Fibroblast of peridontal ligament (primary cell): ENCODE results near the gene USH2A.

ENCODE experiments used
- DNase-seq: peaks from one replicate; pipeline ENCODE4 v3.0.0-alpha.2; 2010; ENCODE audit errors: extremely low read depth

USH2A gene

DNA sequence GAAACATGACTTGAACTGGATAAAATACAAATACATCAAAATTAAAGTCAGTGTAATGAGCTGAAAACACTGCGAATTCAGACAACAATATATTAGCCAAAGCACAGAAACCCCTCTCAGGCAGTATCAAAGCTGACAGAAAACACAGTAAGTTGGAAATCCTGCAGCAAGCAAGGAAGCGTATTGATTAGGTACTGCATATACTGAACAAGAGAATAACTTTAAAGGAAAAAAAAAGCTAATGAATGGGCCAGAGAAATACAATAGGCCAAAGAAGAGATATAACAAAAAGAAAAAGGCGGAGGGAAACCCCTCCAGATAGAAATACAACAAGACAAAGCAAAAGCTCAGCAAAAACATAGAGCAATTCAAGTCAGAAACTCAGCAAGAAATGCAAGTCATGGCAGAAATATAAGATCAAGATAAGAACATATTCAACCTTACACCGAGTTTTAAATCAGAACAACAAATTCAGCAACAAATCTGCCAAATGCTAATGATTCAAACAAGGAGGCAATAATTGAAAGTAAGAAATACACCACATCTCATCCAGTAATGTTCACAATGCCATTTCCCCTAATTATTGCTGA lies 299.0 kb downstream of the USH2A start:
- DNase-seq = no peak

DNA sequence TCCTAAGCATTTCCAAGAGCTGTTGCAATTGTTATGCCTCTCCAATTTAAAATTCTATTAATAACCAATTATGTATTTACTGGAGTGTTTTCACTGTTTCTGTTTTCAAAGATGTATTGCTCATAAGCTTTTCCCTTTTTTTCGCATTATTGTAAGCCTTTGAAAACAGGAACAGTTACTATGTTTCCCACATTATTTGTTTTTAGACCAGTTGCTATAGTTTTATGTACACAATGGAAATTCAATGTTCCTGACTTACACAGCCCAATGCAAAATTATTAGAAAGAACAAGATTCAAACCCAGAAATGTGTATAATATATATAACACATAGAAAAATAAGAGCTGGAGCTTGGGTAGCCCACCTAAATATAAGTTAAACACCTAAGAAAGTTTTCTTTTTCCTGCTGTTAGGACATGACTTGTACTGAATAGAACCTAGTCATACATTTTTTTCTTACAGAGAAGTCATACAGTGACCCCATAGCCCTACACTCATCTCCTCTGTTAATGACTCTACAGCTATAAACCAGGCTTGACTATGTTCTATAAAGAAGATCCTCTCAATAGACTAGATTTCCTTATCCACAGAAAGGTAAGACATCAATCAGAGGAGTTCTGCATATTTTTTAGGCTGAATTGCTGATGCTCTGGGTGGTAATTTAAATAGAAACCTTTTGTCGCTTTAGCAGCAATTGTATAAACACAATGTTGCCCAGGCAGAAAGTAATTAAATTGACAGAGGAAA lies 299.6 kb downstream of the USH2A start:
- DNase-seq = no peak

DNA sequence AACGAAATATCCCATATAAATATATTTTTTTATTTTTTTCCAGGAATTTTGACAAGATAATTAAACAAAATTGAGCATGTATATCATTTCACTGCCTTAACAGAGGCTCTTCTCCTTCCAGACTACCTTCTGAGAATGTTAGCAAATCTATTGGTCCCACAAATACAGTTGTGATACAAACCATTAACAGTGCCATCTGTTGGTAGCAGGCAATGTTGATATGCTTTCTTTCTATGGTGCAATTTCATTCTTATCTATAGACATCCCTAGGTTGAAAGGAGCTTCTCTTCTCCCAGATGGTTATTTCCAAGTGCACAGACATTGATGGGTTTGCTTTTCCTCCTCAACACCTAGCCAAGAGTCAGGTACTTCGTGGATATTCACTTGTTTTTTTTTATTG lies 303.6 kb downstream of the USH2A start:
- DNase-seq = peak; percentile 39

DNA sequence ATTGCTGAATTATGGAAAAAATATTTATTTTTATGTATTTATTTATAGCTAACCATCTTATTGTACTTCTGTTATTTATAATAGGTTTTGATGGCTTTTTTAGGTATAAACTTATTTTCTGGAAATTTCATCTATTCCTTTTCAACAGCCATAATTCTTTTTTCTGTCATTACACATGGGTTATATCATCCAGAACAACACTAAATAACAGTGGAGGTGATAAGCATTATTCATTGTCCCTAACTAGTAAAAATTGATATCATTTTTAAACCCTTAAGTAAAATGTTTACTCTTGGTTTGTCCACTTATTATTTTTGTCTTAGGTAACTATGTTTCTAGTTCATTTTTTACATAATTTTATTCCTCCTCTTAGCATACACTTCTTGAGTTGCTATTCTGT lies 309.1 kb downstream of the USH2A start:
- DNase-seq = no peak

DNA sequence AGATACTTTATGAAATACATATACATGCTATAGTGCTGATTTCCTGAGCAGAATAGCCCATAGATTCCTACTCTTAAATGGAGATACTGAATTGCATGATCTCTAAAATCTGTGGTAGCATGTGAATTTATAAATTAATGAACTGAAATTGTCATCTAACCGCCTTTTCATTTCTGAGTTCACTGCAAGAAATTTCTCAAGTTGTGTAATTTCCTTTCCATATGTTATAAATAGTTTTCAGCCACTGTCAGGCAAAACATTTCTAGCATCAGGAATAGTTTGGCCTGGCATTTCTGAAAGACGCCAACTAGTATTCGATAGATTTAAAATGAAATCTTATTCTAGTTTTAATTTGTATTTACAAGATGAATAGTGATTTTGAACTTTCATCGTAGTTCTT lies 310.1 kb downstream of the USH2A start:
- no peak for DNase-seq

DNA sequence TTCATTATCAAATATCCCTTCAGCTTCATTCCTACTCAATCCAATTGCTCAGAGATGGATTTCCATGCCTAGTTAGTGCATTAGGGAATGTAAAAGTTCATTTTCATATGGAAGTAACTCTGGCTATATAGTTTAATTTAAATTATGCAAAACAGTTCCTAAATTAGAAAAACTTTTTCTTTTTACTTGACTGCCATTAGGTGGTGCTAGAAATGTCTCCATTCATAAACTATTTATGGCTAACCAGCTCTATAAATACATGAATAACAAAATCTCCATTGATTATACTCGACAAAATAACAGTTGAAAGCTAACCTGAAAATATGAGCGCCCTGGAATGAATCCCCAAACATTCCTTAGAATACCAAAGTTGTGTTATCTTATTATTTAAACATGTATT lies 311.4 kb downstream of the USH2A start:
- DNase-seq = no peak

DNA sequence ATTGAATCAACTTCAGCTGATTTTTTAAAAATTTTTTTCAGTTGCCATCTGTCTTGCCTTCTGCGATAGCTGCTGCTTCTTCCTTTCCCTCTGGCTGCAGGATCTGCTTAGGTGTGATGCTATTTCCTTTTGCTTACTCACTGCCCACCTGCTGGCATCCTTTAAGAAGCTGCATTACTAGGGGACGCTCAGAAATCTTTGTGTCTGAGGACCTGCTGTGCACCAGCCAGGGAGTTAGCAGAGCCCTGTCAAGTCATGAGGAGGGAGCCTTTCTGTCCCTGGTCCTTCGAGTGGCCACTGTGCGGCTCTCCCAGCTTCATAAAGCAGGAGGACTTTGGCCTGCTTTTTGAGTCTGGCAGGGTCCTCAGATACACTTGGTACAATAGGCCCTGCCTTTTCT lies 327.8 kb downstream of the USH2A start:
- no peak for DNase-seq

DNA sequence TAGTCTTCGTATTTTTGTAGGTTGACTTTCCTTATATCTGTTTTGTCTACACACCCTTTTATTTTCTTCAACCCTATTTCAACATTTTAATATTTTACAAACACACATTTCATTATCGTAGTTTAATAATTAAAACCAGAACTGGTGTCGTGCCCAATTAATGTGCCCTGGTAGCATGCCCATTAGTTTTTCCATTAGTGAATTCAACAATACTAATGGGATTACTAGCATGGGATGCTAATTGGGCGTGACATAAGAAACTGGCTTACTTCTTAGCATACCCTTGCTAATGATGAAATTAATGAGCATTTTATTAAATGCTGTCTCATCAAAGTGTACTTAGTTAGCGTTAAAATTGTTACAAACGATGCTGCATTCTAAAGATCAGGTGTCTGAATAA lies 332.7 kb downstream of the USH2A start:
- DNase-seq = no peak

DNA sequence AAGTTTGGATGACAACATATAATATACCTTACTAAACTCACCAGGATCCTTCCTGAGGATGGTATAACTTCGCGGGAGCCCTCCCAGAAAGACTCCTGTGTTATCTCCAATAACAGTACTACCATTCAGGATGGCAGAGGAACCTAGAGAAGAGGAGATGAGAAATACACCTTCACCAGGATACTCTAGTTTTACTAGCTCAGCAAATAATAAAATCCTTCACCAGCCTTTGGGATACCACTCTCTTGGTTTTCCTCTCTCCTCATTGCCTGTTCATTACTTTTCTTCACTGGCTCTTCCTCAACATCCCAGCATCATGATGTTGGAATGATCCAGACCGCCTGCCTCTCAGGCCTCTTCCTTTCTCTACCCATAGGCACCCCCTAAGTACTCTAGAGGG lies 336.6 kb downstream of the USH2A start:
- no peak for DNase-seq

DNA sequence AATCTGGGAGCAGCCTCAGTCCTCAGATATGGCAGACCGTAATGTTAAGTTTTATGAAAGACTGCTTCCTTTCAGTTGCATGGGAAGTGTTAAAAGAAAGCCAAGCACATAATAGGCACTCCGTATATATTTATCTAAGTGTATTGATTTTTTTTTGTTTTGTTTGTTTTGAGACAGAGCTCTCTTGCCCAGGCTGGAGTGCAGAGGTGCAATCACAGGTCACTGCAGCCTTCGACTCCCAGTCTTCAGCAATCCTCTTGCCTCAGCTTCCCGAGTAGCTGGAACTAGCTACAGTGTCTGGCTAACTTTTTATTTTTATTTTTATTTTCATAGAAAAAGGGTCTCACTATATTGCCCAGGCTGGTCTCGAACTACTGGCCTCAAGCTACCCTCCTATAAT lies 341.8 kb downstream of the USH2A start:
- DNase-seq = no peak

DNA sequence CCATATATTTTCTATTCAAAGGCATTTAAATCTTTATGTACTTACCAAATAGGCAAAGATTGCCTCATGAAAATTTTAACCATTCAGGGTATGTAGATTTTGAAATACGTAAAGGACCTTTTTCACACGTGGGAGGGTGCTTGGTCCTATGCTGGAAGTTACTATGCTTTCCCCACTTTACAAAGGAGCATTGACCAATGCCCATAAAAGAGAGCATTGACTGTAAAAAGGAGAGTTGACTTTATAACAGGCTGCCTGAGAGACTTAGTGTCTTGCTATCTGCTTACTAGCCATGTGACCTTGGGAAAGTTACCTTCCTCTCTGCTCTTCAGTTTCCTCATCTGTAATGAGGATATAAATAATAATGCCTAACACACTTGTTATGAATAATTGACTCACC lies 346.5 kb downstream of the USH2A start:
- no peak for DNase-seq

DNA sequence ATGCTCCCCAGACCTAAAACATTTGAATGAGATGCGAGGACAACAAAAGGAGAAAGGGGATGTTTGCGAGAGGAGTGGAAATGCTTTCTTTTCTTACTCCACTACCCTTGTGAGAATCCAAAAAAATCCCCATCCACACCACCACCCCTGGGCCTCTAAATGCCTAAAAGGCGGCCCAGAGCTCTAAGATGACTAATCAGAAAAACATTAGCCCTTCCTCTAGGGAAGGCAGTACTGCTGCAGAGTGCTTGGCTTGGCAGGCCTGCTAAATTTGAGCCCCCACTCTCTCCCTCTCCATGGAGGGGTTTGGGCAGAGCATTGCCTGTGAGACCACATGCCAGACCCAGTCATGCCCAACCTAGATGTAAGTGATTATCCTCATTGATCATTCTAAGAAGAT lies 347.9 kb downstream of the USH2A start:
- peak; percentile 22 for DNase-seq

DNA sequence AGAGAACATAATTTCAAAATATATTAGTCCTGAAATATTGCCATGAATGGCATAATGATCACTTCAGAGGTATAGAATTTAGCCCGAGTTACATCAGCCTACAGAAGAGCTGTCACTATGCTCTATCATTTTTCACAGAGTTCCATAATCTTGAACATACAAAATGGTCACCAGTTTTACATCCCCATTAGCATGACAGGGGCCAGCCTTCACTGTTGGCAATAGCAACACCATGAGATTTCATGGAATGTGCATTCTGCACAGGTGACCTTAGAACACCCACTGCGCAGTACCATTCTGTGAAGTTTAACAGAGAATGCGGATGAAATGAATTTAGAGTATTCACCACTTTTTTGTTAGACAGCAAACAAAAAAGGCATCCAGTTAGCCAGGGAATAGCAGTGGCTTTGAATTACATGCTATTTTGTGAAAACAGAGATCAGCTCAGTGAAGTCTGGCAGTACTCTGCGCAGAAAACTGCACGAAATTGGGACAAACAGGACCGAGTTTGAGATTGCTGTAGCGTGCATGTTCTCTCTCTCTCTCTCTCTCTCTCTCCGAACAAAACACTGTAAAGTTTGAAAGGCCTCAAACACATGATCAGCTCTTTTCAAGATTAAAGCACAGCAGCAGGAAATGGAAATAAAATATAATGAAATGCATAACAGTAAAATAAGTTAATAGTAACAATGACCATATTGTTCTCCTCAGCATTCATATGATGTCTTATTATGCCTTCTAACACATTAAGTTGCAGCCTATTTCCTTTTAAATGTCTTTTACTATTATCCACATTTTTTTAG lies 349.3 kb downstream of the USH2A start:
- no peak for DNase-seq

DNA sequence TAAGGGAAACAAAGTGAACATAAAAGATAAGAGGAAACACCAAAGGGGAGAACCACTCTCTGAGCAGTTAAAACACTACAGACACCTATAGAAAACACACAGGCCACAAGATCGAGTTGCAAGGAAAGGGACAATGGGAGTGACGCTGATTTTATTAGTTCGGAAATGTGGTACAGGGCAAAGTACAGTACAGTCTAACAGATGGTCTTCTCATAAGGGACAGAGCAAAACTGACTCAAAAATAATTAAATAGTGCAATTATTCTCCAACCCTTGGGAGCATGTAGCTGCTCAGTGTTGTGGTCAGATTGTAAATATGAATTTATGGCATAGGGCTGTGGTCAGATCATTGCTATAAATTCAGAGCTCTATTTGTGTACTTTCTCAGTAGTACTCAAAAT lies 352.0 kb downstream of the USH2A start:
- DNase-seq = no peak

DNA sequence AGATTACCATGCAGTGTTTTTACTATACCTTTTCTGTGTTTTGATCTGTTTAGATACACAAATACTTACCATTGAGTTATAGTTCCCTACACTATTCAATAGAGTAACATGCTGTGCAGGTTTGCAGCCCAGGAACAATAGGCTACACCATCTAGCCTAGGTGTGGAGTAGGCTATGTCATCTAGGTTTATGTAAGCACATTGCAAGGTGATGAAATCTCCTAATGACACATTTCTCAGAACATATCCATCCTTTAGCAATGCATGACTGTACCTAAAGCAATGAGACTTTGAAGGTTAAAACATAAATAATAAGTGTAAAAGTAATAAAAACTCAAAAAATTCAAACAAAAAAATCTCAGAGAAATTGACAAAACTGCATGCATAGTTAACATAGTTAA lies 358.6 kb downstream of the USH2A start:
- DNase-seq = no peak

DNA sequence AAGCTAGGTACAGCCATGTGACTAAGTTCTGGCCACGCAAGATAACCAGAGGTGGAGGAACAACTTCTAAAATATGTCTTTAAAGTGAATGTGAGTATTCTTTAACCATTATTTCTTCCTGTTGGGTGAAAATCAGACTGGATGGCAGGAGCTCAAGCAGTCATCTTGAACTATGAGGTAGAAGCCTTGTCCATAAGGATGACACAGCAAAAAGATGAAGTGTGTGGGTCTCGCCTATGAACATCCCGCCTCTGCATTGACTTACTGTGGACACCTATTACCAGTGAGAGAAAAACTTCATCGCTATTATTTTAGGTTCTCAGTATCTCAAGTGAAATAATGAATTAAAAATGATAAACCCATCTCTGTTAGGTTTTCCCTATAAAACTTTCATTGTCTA lies 365.3 kb downstream of the USH2A start:
- DNase-seq = no peak

DNA sequence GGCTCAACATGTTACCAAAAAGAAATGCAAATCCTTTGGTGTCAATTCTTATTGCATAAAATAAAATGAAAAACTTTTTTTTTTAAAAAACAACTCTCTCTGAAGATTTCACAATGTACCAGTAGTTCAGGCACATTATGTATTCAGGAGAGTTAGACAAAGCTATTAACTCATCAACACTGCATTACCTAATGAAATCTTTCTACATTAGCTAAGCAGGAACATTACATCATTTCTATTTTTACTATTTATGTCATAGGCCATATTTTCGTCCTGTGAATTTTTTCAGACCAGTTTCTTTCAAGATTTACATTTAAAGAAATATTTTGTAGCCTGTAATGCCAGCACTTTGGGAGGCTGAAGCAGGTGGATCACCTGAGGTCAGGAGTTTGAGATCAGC lies 366.2 kb downstream of the USH2A start:
- no peak for DNase-seq

DNA sequence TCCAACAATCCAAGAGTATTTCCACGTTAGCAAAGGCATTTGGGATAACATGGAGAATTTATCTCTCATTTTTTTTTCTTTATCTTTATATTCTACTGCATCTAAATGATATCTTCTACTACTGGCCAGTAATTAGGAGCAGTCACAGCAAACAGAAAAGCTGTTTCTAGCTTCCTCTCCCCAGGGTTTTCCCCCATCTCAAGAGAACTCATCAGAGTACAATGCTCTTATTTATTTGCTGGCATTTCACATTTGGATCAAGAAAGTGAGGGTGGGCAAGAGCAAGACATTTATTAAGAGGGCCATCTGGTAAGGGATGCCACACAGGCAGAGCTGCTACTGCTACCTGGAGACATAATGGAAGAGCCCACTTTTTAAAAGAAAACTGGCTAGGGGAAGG lies 368.2 kb downstream of the USH2A start:
- DNase-seq = no peak

DNA sequence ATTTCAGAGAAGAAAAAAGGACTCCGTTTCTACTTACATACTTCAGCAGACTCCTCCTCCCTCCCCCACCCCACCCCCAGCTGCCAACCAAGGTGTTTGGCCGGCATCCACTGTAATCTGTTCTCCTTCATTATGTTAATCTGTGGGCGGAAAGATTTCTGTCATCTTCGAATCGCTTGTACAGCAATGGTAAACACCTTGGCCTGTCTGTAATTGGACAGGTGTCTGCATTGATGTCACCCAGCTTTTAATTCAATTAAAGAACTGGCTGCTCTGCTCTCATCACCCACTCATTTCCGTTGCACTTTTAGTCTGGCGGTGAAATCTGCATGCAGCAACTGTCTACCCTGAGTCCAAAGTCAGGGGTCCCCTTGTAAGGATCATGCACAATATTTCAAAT lies 368.6 kb downstream of the USH2A start:
- DNase-seq = no peak

DNA sequence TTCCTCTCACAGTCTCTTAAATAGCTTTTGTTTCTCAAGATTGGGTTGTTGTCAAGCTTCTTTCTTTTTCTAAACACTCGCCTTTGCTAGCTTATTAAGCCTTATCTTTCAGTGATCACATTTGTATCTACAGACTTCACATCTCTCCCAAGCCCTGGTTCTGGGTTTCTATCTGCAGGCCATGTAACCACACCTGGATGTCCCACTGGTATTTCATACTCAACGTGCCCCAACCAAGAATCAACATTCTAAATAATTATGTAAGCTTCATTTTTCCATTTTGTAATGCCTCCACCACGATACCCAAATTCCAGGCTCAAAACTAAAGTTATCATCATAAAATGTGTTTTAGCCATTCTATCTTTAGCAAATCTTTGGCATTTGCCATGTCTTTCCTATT lies 372.2 kb downstream of the USH2A start:
- DNase-seq = no peak

DNA sequence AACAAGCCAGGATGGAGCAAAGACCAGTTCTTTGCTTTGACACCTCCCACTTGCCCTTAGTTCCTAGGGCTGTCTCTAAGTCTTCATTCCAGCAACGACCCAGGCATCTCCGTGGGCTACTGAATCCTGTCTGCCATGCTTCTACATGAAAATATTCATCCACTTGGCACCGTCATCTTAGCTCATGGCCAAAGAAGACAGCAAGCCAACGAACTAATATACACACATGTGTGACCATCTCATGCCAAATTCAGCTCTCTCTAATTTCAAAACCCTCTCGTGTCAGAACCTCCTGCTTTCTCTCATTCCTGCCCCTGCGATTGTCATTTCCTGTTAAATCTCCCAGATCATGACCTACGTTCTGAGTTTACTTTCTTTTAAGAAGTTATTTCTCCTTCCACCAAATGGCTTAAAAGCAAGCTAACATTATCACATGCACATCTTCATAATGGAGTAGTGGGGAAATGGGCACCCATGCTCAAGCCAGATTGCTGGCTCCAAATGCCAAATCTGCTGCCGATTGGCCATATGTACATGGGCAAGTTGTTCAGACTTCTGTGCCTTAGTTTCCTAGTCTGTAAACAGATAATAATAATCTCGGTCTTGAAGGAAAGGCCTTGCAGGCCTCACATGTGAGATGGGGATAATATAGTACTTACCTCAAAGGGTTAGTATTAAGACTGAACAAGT lies 373.4 kb downstream of the USH2A start:
- DNase-seq = no peak

DNA sequence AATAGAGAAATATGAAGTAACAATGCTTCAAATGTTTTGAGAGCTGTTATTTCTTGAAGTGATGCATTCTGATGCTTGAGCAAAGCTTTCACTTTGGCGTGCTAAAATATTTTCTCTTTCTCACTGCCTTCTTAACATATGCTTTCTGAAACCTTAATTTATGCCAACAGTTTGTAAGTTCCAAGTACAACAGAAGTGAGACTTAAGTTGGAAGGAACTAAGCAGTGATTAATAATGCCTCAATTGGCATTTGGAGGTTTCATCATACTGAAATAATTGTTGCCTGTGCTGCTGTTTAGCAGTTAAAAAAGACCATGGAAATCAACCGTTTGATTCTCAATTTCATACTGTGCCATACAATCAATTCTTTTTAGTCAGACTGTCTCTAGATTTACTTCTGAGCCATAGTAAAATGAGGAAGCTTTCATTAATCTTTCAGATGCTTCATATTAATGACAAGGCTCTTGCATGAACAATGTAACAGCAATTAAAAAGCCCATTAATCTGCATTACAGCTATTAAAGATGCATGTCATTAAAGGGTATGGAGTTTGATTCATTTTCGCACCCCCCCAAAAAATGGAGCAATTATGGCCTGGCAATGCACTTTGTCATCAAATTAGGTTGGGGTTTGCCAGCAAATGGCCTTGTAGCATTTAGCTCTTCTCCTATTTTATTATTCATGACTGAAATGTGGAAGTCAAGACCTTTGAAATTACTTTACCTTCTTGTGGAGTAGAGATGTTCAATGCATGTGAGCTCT lies 375.3 kb downstream of the USH2A start:
- DNase-seq = peak; percentile 2
